GM12875 (cell line): Measurements from ENCODE around the gene NAGA.

Experiments
- H3K4me3 ChIP-seq: one replicate; pipeline ENCODE4 v1.5.1; 2011; ENCODE audit warnings: low read depth, low read length, control low read depth
- CTCF ChIP-seq: IDR thresholded peaks from 2 replicates; pipeline ENCODE4 v1.5.1; 2011; ENCODE audit warnings: low read depth, mild to moderate bottlenecking, control low read depth, inconsistent platforms, low read length, moderate library complexity, borderline replicate concordance; ENCODE audit not compliant: insufficient read depth

Gene NAGA

GRCh38 chr22:42013385-42013784 is 57.2 kb downstream of the NAGA start:
- no peak overlapping the region for H3K4me3 ChIP-seq
- TF ChIP-seq CTCF: no peak

- no peak for TF ChIP-seq CTCF
- H3K4me3 ChIP-seq: no peak overlapping the region
Observed at GRCh38 chr22:42010778-42011177, 59.8 kb downstream of the NAGA start.
